ENCODE measurements around the gene CCDC182. TPM values are rescaled to one million over a fixed set of nuclear protein-coding genes. Genes with fewer than 3 reads are reported as not detected.

CCDC182 gene
- total and polyA plus RNA-seq, 2 donors from 2014 or later: not detected

DNA sequence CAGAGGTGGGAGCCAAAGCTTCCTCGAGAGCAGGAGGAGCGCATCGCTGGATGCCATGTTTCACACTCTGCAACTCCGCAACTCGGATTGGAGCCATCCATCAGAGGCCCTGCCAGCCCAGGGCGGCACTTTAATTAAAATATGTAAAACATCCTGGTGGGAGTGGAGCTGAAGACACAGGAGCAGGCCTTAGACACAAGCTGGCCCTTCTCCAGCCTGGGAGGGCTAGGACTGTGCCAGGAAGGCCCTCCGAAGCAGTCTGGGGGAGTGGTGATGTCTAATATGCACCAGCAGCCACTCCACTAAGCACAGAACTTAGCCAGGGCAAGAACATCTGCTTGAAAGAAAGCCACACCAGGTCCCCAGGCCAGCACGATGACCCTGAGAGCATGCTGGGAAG lies 5.8 kb upstream of the CCDC182 start:
- DNase-seq (peak in 4 of 5 donors; percentile 49 to 68 (median 60)), FAIRE-seq (no peak)
- no peaks in the 10 kb centered on the region for H3K36me3 ChIP-seq (ENCODE audit: control insufficient read depth in 2 of 3, insufficient read depth in 3 of 3, low read length in 3 of 3)
- H3K9ac ChIP-seq (ENCODE audit: low read length in 3 of 3): no peak overlapping the region
- no peak for TF ChIP-seq CTCF (IDR thresholded peaks at IDR 0.05; ENCODE audit: borderline replicate concordance, extremely low read depth, insufficient read depth)
- H3K4me1 ChIP-seq (ENCODE audit: control insufficient read depth in 2 of 3, insufficient read depth in 2 of 3, low read depth in 1 of 3, low read length in 3 of 3): no peaks in the 10 kb centered on the region
- no peak overlapping the region for H3K4me3 ChIP-seq (ENCODE audit: low read length in 3 of 3)
- intact Hi-C loops (cut with DNase I): no loop called here
- H3K27me3 ChIP-seq (ENCODE audit: control insufficient read depth, insufficient read depth, low read length): no peaks in the 10 kb centered on the region
- no peak overlapping the region for H3K27ac ChIP-seq (ENCODE audit: low read depth in 2 of 2, low read length in 2 of 2)
- H3K9me3 ChIP-seq (ENCODE audit: control insufficient read depth in 2 of 3, insufficient read depth in 1 of 3, low read length in 3 of 3): no peaks in the 10 kb centered on the region

- Histone ChIP-seq H3K4me1 (ENCODE audit: control insufficient read depth in 2 of 3, insufficient read depth in 2 of 3, low read depth in 1 of 3, low read length in 3 of 3) (no peaks in the 10 kb centered on the region), H3K36me3 (ENCODE audit: control insufficient read depth in 2 of 3, insufficient read depth in 3 of 3, low read length in 3 of 3) (no peaks in the 10 kb centered on the region), H3K27me3 (ENCODE audit: control insufficient read depth, insufficient read depth, low read length) (no peaks in the 10 kb centered on the region), H3K4me3 (ENCODE audit: low read length in 3 of 3) (no peak overlapping the region), H3K27ac (ENCODE audit: low read depth in 2 of 2, low read length in 2 of 2) (no peak overlapping the region), H3K9ac (ENCODE audit: low read length in 3 of 3) (no peak overlapping the region), H3K9me3 (ENCODE audit: control insufficient read depth in 2 of 3, insufficient read depth in 1 of 3, low read length in 3 of 3) (no peaks in the 10 kb centered on the region)
- no peak for DNase-seq
- FAIRE-seq: no peak
- no peak for TF ChIP-seq CTCF (IDR thresholded peaks at IDR 0.05; ENCODE audit: borderline replicate concordance, extremely low read depth, insufficient read depth)
- intact Hi-C loops (cut with DNase I): no loop called here
These were observed 5.2 kb upstream of the CCDC182 start for GRCh38 chr17:57750109-57750871.

DNA sequence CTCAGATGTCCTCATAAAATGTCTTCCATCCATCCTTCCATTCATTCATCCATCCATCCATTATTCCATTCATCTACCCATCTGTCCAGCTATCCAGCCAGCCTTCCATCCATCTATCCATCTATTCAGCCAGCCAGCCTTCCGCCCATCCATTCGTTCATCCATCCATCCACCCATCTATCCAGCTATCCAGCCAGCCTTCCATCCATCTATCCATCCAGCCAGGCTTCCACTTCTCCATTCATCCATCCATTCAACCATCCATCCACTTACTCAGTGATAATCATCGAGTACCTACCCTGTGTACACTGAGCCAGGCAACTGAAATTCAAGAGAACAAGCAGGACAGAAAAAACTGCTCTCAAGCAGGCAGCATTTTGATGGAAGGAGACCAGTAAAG lies 4.6 kb upstream of the CCDC182 start:
- Histone ChIP-seq H3K9ac (ENCODE audit: low read length in 3 of 3) (no peak overlapping the region), H3K27ac (ENCODE audit: low read depth in 2 of 2, low read length in 2 of 2) (no peak overlapping the region), H3K36me3 (ENCODE audit: control insufficient read depth in 2 of 3, insufficient read depth in 3 of 3, low read length in 3 of 3) (no peaks in the 10 kb centered on the region), H3K9me3 (ENCODE audit: control insufficient read depth in 2 of 3, insufficient read depth in 1 of 3, low read length in 3 of 3) (no peaks in the 10 kb centered on the region), H3K27me3 (ENCODE audit: control insufficient read depth, insufficient read depth, low read length) (no peaks in the 10 kb centered on the region), H3K4me1 (ENCODE audit: control insufficient read depth in 2 of 3, insufficient read depth in 2 of 3, low read depth in 1 of 3, low read length in 3 of 3) (no peaks in the 10 kb centered on the region), H3K4me3 (ENCODE audit: low read length in 3 of 3) (no peak overlapping the region)
- DNase-seq: no peak
- intact Hi-C loops (cut with DNase I): loop anchor here (10.0 kb wide), 1 partner anchor 505 kb away; no protein-coding TSS in a partner anchor
- no peak for FAIRE-seq
- TF ChIP-seq CTCF (IDR thresholded peaks at IDR 0.05; ENCODE audit: borderline replicate concordance, extremely low read depth, insufficient read depth): no peak
